NCI-H146 treated with DMSO at 0.1 percent for 48 hours (cell line): Measurements from ENCODE around the gene ALDH1A1.

Experiments
- DNase-seq: peaks from one replicate; lab custom pipeline; 2025; ENCODE audit not compliant: unreplicated experiment; lab: John Stamatoyannopoulos, UW

ALDH1A1 gene

DNA sequence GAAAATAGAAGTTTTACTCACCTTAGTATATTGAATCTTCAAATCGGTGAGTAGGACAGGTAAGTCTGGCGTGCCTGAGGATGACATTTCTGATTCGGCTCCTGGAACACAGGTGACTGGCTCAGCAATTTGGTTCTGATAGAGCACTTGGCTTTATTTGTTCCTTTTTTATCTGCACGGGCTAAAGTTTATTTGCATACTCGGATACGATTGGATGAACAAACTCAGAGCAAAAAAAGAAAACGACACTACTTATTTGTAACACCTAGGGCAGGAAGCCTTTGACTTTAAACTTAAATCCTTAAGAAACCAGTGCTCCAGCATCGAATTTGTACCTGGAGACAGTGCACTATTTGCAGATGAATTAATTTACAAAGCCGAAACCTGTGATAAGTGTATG, at the start of gene ALDH1A1:
Gene ALDH1A1 (minus strand): TSS at position 140 of the 400 bp plus-strand sequence. CDS start 53 bp downstream, at position 87.
- peak; percentile 85 for DNase-seq

DNA sequence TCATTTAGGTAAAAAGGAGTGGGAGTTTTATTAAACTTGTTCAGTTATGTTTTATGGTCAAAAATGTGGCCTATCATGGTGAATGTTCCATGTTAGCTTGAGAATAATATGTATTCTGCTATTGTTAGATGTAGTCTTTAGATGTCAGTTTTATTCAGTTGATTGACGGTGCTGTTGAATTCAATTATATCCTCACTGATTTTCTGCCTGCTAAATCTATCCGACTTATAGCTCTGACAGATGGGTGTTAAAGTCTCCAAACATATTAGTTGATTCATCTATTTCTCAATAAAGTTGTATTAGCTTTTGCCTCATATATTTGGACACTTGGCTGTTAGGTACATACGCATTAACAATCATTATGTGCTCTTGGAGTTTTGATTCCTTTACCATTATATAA, 49.0 kb upstream of the ALDH1A1 start:
- no peak for DNase-seq

DNA sequence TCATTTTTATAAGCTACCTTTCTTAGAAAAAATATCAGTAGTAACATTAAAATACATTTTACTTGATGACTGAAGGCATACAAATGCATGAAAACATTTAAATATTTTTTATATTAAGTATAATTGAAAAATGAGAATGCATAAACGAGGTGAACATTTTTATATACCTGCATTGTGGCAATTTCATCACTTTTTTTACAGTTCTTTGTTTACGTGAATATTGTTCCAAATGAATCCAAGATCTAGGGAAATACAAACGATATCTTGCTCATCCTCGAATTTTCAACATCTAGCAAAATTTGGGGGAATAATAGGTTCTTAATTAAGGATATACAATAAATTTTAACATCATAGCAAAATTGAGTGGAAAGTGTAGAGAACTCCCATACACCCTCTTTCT, 45.5 kb upstream of the ALDH1A1 start:
- DNase-seq: no peak

DNA sequence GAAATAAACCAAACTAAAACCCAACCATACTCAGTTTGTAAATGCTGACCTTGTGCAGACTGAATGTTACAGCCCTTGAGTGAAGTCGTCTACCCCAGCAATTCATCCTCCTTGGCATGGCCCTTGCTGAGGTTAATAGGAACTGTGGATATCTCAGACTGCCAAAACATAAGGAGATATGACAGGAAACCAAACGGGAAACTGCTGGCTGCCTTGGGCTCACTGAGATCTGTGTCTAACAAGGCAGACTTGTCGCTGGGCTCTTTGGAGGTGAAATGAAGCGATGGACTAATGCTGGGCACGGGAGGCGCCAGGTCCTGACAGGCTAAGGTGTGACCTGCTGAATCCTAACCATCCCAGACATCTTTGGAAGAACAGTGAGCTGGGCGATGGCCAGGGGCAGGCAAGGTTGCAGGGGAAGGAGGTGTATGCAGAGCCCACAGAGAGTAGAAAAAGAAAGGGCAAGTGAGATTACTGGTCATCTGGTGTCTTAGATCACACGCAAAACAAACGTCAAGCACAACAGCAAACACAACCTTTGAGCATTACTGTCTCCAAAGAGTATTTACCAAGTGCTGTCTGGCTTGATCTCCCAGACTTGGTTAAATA, 44.6 kb upstream of the ALDH1A1 start:
- DNase-seq: no peak

DNA sequence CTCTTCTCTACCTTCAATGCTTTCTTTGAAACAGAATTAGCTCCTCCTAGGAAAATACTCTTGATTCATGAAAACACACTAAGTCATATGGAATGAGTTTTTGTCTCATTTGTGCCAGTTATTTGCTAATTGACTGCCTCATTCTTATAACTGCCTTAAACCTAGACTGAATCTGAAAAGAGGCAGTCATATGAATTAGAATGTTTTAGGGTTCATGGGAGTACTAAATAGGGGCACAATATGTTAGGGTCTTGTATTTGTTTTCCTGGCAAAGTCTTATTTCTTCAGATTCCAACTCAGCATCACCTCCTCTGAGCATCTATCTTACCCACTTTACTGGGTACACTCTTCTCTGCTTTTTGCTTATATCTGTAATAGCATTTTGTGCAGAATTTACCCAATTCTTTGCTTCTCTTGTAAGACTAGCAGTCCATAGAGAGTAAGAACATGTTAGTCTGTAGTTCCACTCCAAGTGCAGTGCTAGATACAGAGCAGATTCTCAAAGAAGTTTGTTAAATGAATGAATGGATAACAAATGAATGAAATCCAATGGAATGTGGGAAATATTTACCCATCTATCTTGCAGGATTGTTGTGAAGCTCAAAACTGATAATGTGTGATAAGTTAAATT, 43.9 kb upstream of the ALDH1A1 start:
- DNase-seq: no peak

DNA sequence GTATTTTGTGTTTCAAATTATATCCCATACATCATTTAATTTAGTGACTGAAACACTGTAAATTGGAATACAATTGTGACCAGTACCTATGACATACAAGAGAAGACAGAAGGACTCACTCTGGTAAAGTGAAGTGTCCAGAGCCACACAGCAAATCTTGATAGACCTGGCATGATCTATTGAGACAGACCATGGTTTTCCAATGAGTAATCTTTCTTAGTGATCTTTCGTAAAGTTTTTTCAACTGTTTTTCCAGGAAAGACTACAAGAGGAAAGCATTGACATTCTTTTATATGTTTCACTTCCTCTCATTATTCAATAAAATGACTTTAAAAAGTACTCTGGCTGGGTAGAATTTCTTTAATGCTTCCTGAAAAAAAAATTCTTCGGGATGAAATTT, 43.3 kb upstream of the ALDH1A1 start:
- no peak for DNase-seq

DNA sequence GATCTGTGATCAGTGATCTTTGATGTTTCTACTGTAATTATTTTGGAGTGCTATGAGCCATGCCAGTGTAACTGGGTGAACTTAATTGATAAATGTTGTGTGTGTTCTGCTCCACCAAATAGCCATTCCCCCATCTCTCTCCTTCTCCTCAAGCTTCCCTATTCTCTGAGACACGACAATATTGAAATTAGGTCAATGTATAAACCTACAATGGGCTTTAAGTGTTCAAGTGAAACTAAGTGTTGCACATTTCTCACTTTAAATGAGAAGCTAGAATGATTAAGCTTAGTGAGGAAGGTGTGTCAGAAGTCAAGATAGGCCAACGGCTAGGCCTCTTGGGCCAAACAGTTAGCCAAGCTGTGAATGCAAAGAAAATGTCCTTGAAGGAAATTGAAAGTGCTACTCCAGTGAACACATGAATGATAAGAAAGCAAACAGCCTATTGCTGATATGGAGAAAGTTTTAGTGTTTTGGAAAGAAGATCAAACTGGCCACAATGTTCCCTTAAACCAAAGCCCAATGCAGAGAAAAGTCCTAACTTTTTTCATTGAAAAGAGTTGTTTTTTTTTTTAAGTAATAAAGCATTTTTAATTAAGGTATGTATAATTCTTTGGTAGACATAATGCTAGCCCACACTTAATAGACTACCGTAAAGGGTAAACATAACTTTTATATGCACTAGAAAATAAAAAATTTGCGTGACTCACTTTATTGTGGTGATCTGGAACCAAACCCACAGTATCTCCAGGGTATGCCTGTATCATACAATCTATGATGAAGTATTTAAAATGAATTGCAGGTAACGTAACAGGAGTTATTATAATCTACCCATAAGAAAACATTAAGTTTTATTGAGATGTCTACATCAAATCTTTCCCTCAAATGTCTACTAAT, 42.5 kb upstream of the ALDH1A1 start:
- DNase-seq: no peak

DNA sequence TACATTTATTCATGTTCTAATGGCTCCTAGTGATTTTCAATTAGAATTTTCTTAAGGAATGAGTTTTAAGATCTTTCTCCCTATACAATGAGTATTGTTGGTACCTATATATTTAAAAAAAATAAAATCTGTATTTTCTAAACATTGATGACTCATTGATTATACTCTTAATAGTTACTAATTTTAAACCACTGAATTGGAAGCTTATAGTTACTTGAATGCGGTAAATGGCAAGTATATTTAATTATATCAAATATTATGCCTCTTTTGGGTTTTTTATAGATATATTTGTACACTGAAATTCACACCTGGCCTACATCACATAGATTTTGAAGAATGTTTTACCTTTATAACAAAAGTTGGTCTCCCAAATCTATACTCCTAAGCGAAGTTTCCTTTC, 38.9 kb upstream of the ALDH1A1 start:
- DNase-seq: no peak

DNA sequence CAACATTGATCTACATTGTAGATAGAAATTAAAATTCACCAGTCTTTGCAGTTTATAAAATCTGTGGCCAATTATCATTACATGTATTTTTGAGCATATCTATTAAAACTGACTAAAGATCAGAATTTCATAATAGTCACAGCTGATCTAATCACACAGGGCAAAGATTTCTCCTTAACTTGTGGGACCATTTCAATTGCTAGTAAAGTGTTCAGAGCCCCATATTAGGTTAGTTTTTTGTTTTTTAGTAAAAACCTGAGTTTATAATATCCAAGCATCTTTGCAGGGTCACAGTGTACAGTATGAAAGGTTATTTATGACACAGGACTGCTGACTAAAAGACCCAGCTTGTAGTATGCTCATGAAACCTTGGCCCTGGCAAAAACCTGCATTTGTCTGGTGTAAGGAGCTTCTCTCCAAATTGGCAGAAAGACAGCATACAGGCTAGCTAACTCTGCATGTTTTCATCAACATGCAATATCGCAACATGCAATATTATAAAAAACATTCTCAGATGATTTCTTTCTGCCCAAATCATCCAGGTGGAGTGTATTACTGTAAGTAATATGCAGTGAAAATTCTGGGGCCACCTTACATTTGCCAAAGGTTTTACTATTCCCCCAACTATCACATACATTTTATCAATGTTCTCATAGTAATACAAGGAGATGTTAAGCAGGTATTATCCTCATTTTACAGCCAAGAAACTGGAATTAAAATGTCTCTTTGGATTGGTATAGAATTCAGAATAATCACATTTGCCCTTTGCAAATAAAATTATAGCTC, 37.7 kb upstream of the ALDH1A1 start:
- DNase-seq: no peak

DNA sequence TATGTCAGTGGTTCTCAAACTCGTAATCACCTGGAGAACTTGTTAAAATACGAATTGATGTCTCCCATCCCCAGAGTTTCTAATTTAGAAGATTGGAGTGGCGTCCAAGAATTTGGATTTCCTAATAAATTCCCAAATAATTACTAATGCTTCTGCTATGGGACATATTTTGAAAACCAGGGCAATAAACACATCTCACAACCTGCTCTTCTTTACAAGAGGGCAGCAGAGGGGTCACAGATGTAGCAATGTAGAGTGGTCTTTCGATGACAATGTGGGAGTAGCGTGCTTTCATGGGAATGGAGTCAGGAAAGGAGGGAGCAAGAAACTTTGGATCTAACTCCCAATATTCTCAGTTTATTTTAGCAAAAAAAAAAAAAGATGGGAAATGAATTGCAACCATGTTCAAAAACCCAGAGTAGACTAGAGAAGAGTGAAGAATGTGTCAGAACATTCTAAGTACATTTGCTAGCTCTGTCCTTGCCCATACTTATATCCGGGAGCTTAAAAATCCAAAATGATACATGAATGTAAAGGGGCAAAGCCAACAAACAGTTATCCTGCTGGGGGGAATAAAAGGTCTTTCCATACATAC, 33.8 kb upstream of the ALDH1A1 start:
- no peak for DNase-seq

DNA sequence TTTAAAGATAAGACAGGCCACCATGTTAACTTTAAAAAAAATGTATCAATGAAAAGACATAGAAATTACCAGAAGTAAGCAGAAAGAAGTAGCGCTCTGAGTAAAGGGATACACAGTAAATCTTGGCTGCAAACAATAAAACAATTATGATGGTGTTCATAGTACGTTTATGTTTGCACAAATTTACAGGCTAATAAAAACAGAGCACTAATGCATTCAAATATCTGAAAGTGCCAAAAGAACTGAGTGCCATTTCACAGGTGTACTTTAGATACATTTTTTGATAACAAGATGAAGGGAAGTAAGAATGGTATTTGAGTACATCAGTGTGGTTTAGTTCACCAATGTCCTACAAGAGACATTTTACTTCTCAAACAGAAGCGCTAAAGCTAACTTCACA, 32.9 kb upstream of the ALDH1A1 start:
- DNase-seq: no peak

DNA sequence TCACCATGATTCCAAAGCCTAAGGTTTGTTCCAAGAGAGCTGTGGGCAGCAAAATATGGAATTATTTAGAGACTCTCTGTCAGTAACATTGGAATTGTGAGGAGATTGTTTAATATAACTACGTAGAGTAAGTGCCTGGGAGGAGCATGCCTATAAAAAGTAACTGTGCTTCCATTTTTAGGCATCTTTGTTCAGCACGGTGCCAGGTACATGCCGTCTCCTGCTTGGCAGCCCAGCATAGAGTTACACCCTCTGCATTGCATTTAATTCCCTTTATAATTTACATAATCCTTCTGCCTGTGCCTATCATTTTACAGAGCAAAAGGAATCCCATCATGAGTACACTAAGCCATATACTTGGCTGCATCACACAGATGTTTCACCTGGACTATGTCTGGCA, 32.1 kb upstream of the ALDH1A1 start:
- no peak for DNase-seq

DNA sequence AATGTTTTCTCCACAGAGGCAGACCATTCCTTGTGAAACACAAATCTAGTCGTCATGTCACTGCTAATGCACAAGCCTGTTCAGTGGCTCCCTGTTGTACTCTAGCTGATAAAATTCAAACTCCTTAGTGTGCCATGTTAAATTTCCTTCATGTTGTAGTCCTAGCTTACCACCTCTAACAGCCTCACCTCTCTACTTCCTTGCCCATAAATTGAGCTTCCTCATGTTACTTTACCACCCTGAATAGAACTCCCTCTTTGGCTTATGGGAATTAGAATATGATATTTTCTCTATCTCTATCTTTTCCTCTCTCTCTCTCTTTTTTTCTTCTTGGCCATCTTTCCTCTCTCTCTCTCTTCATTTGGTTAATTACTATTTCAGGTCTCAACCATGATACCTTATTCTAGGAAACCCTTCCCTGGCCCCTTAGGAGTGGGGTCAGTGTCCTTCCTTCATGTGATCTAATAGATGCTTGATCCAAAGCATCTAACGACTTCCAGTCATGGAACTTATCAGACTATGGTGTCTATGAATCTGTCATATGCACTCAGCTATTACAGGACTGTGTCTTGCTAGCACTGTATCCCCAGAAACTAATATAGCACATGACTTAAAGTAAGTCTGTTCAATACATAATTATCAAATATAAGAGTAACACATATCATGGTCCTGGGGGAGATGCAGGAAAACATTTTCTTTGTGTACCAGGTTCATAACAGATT, 31.5 kb upstream of the ALDH1A1 start:
- DNase-seq: no peak

DNA sequence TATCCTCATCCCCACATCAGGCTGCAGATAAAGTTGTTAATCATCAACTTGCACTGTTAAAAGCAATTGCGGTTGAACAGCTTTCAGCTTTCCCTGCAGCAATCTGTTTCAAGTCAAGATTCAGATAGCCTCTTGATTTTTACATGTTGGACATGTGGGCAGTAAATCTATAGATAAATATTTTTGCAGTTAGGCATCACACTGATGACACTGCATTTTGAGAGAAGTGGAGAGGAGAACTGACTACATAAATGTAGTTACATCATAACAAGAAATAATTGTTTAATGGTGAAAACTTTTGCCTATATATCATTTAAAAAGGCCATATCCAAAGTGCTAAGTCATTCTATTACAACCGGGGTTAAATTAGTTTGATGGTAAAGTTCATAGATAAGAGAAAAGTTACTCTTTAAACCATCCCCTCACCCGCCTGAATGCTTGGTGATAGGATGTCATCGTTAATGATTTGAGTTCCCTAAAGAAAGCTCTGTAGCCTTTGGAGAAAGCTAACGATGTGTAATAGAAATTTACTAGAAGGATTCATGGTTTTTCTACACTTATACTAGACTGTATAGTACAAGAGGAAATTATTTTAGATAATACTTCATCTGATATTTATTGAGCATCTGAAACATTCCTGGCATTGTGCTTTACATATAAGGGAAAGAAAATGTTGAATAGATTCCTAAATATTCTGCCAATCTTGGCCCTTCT, 30.8 kb upstream of the ALDH1A1 start:
- DNase-seq: no peak

DNA sequence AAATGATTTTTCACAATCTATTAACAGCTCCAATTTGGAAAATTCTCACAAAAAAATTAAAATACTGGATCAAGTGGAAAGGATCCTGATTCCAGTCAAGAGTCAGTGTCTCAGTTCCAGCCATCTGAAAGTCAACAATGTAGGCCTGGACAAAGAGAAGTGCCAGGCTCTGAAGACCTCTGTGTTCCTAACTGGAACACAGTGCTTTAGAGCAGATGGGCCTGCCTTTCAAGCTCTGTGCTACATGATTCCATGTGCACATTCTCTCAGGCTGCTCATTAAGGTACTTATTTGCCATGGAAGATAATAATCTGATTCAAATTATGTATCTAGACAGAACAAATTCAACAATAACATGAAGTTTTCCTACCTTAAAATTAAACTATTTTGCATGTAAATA, 30.2 kb upstream of the ALDH1A1 start:
- DNase-seq: no peak

DNA sequence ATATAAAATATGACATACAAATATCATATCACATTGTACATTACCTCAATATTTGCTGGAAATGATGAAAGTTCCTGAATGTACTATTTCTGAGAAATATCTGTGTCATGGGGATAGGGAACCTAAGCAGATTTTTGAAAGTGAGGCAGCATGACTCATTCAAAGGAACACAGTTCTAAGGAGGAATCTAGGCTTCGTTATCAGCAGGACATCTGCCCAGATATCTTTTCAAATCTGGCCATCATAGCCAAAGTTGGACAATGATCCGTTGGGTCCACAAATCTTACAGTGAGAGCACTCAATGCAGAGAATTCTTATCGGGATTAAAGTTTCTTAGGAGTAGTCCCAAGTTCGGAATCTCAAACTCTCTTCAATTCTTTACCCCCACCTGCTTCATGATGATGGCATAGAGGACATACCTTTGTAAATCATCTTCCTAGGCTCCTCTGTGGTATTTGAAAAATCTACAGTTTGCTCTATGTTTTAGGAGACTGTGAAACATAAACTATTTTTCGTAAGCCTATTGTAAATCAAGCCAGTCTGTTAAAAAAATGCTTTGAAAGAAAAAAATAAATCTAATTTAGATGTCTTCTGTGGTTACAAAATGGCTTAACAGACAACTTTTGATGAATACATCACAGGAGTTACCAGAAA, 29.4 kb upstream of the ALDH1A1 start:
- no peak for DNase-seq

DNA sequence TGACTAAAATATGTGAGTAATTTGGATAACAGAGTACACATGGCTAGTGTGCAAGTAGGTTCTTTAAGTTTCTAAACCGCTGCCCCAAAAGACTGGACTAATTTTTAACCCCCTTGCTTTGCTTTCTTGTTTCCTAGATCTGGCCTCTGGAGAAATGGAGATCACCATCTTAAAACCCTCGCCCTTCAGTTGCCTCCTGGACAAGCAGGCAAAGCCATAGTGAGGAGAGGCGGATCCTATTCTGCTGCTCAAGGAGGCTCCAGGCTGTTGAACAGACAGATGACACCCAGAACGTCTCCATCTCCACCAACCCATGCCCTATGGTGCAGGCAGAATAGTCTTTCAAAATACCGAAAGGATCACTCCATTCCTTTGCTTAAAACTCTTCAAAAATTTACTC, 28.6 kb upstream of the ALDH1A1 start:
- DNase-seq: no peak

DNA sequence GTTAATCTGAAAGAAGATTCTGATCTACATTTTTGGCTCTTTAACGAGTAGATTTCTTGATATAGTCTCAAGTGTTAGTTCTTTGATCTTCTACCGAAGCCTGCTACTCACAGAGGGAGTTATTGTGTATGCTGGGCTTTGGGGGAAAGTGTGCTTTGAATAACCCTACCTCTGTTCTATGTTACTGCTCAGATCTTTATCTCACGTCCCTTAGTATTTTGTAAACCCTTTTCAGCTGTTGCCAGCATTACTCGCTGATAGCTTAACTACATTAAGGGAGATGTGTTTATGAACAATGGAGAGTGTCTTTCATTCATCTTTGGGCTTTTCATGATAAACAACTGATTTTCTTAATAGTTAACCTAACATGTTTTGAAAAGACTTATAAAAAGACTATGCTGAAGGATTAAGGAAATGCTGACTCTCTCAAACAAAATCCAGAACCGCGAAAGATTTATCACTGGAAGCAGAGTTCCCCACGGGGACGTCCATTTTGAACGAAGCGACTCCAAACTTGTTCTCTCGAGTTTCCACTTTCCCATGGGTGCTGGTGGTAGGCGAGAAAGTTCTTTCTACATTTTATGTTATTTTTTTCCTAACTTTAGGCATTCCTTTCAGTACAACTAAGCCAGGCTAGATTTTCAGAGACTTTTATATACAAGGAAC, 27.9 kb upstream of the ALDH1A1 start:
- no peak for DNase-seq

DNA sequence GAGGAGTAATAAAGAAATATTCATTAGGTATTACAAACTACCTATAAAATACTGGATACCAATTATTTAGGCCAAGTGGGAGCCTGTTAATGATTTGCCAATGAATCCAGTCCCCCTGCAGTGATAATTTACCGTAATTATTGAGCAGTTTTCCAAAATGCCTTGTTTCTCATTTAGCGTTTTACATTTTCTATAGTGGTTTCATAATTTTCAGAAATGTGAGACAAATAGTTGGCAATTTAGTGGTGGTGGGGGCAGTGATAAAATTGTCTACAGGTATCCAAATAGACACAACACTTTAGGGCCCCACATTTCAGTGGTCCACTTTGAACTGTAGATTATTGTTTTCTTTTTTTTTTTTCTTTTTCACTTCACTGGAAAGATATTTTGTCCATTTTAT, 27.3 kb upstream of the ALDH1A1 start:
- DNase-seq: peak; percentile 8
